HepG2 (cell line): ENCODE results near the gene AGXT.

Source experiments
- EP300 ChIP-seq, 3 experiments: sonication (generic) in 1 of 3; formaldehyde crosslinking in 1 of 3; IDR thresholded peaks; 2 replicates each; pipeline versions ENCODE4 v1.5.1 to v1.6.1; 2011 to 2020; ENCODE audit warnings: low read depth in 2 of 3, low read length in 2 of 3, borderline replicate concordance in 1 of 3, improper control_type of control experiment in 1 of 3, mild to moderate bottlenecking in 1 of 3, missing genetic modification reagents in 1 of 3, moderate library complexity in 1 of 3
- ERF ChIP-seq: IDR thresholded peaks from 2 replicates; pipeline ENCODE4 v1.6.1; 2018; ENCODE audit warnings: missing biosample characterization, missing genetic modification reagents
- EZH2 ChIP-seq: conservative IDR thresholded peaks from 2 replicates; pipeline ENCODE4 v1.6.1; 2012; ENCODE audit warnings: mild to moderate bottlenecking, low read depth, low read length, moderate library complexity
- FOXM1 ChIP-seq: sonication (generic); formaldehyde crosslinking; IDR thresholded peaks from 2 replicates; pipeline ENCODE4 v1.5.0; 2020; ENCODE audit warnings: missing genetic modification reagents
- MAZ ChIP-seq, 2 experiments: sonication (generic) in 1 of 2; formaldehyde crosslinking in 1 of 2; IDR thresholded peaks; 2 replicates each; pipeline versions ENCODE4 v1.5.0 to v1.6.1; 2012 to 2020; ENCODE audit warnings: low read depth in 2 of 2, mild to moderate bottlenecking in 2 of 2, borderline replicate concordance in 1 of 2, improper control_type of control experiment in 1 of 2, low read length in 1 of 2, missing genetic modification reagents in 1 of 2, moderate library complexity in 1 of 2
- NFE2L1 ChIP-seq: sonication (generic); formaldehyde crosslinking; IDR thresholded peaks from 2 replicates; pipeline ENCODE4 v1.4.0; 2020; ENCODE audit warnings: missing genetic modification reagents, mild to moderate bottlenecking, borderline replicate concordance
- RFX5 ChIP-seq: IDR thresholded peaks from 2 replicates; pipeline ENCODE4 v1.6.1; 2011; ENCODE audit warnings: low read depth, low read length, improper control_type of control experiment
- TF ChIP-seq, protein P1 (sequence below): conservative IDR thresholded peaks from 2 replicates; pipeline ENCODE4 v1.6.1; 2018; ENCODE audit warnings: missing genetic modification reagents
- TF ChIP-seq, protein P2 (sequence below): sonication (generic); formaldehyde crosslinking; IDR thresholded peaks from 2 replicates; pipeline ENCODE4 v1.5.0; 2020; ENCODE audit warnings: mild to moderate bottlenecking, missing genetic modification reagents, moderate library complexity

DNA sequence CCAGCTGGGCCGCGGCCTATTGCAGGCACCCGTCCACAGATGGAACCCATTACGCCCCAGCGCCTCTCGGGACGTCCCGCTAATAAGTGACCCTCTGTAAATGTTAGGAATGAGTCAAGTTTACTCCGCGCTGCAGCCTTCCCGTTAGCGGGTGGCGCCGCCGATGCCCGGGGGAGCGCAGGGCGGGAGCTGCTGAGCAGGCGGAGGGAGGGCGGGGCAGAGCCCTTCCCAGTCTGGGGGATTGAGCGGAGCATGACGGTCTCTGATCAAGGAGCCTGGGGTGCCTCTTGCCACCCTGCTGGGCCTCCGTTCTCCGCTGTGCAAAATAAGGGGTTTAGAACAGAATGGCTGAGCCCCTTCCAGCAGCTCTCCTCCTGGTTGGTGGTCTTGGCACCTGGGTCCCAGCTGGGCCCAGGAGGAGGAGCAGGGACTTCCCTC lies 48.0 kb downstream of the AGXT start:
- TF ChIP-seq, protein P1, sequence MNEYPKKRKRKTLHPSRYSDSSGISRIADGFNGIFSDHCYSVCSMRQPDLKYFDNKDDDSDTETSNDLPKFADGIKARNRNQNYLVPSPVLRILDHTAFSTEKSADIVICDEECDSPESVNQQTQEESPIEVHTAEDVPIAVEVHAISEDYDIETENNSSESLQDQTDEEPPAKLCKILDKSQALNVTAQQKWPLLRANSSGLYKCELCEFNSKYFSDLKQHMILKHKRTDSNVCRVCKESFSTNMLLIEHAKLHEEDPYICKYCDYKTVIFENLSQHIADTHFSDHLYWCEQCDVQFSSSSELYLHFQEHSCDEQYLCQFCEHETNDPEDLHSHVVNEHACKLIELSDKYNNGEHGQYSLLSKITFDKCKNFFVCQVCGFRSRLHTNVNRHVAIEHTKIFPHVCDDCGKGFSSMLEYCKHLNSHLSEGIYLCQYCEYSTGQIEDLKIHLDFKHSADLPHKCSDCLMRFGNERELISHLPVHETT, result no peak
- TF ChIP-seq, protein P2, sequence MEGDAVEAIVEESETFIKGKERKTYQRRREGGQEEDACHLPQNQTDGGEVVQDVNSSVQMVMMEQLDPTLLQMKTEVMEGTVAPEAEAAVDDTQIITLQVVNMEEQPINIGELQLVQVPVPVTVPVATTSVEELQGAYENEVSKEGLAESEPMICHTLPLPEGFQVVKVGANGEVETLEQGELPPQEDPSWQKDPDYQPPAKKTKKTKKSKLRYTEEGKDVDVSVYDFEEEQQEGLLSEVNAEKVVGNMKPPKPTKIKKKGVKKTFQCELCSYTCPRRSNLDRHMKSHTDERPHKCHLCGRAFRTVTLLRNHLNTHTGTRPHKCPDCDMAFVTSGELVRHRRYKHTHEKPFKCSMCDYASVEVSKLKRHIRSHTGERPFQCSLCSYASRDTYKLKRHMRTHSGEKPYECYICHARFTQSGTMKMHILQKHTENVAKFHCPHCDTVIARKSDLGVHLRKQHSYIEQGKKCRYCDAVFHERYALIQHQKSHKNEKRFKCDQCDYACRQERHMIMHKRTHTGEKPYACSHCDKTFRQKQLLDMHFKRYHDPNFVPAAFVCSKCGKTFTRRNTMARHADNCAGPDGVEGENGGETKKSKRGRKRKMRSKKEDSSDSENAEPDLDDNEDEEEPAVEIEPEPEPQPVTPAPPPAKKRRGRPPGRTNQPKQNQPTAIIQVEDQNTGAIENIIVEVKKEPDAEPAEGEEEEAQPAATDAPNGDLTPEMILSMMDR, result no peak
- TF ChIP-seq MAZ (IDR thresholded peaks at IDR 0.05; ENCODE audit: borderline replicate concordance, low read depth, low read length), result no peak
- TF ChIP-seq MAZ (CRISPR knock-in tag; IDR thresholded peaks at IDR 0.05; ENCODE audit: low read depth), result no peak
- TF ChIP-seq NFE2L1, result no peak
- TF ChIP-seq FOXM1 (CRISPR knock-in tag), result no peak
- no peak for TF ChIP-seq EZH2
- TF ChIP-seq ERF (CRISPR knock-in tag), result no peak
- no peak for TF ChIP-seq RFX5
- no peak for TF ChIP-seq EP300 (IDR thresholded peaks at IDR 0.05; ENCODE audit: low read depth in 2 of 2, low read length in 2 of 2)
- TF ChIP-seq EP300 (CRISPR knock-in tag; IDR thresholded peaks at IDR 0.05; ENCODE audit: borderline replicate concordance), result no peak
